ENCODE results near the gene TSPAN3. TPM values are rescaled to one million over a fixed set of nuclear protein-coding genes. Genes with fewer than 3 reads are reported as not detected.

TSPAN3 gene
- total and polyA plus RNA-seq, 2 donors (not counting 3 experiments of a cell fraction or from before 2014, with no cell fraction given): 215 to 606 TPM

- no peak overlapping the region for H3K4me3 ChIP-seq (replicated peaks in 1 of 3; ENCODE audit: insufficient read depth in 1 of 3, low read depth in 1 of 3, low read length in 3 of 3)
- no peaks in the 10 kb centered on the region for H3K9me3 ChIP-seq (replicated peaks; ENCODE audit: control insufficient read depth, insufficient read depth, low read length)
- no peaks in the 10 kb centered on the region for H4K20me1 ChIP-seq (replicated peaks; ENCODE audit: control insufficient read depth, extremely low read depth, insufficient read depth, low read length)
- dilution Hi-C loops (cut with MboI; ENCODE audit: extremely low pct_ligation_motif_present, low sequenced_read_pairs): no loop called here
- no peak overlapping the region for H3K9ac ChIP-seq (replicated peaks; ENCODE audit: extremely low read depth, insufficient read depth, low read length)
- no TSS peak for BruUV-seq (replicated peaks)
- H3K4me2 ChIP-seq (ENCODE audit: insufficient read depth, low read length): no peak overlapping the region
- no peak overlapping the region for H3K27ac ChIP-seq (ENCODE audit: insufficient read depth, low read depth, low read length)
- no peak overlapping the region for H2AFZ ChIP-seq (ENCODE audit: low read depth, low read length)
- TF ChIP-seq JUN (IDR thresholded peaks at IDR 0.05; ENCODE audit: borderline replicate concordance, insufficient read depth, insufficient read length, low read depth) (no peak), MAX (IDR thresholded peaks at IDR 0.05; ENCODE audit: insufficient read depth, insufficient read length) (no peak), MYC (IDR thresholded peaks at IDR 0.05; ENCODE audit: low read depth, low read length) (no peak), CTCF (IDR thresholded peaks at IDR 0.05; ENCODE audit: extremely low read depth in 1 of 2, insufficient read depth in 1 of 2, low read depth in 1 of 2, low read length in 2 of 2) (no peak), EZH2 (IDR thresholded peaks at IDR 0.05; ENCODE audit: borderline replicate concordance, low read depth, low read length, severe bottlenecking) (no peak), POLR2AphosphoS5 (IDR thresholded peaks at IDR 0.05; ENCODE audit: insufficient read depth, low read depth, low read length) (no peak), GATA2 (IDR thresholded peaks at IDR 0.05; ENCODE audit: insufficient read depth, insufficient read length, low read depth, low read length) (no peak), POLR2A (IDR thresholded peaks at IDR 0.05; ENCODE audit: low read depth, low read length) (no peak), FOS (IDR thresholded peaks at IDR 0.05; ENCODE audit: borderline replicate concordance, insufficient read depth, low read length) (no peak)
- no peaks in the 10 kb centered on the region for H3K4me1 ChIP-seq (ENCODE audit: control insufficient read depth, extremely low read depth, insufficient read depth, low read length)
- H3K79me2 ChIP-seq (ENCODE audit: control insufficient read depth, insufficient read depth, low read length): no peaks in the 10 kb centered on the region
- no peaks in the 10 kb centered on the region for H3K9me1 ChIP-seq (replicated peaks; ENCODE audit: control insufficient read depth, extremely low read depth, insufficient read depth, low read length)
- ChIA-PET CTCF (interaction anchor here (0.9 to 1.9 kb wide), 2 partner anchors 86 to 430 kb away, joined by 3 to 11 read pairs; no protein-coding TSS in a partner anchor), POLR2A (no interaction called here)
- H3K27me3 ChIP-seq (ENCODE audit: control insufficient read depth in 2 of 2, insufficient read depth in 2 of 2, low read length in 2 of 2): no peaks in the 10 kb centered on the region
- FAIRE-seq (no peak), DNase-seq (ENCODE audit: low read depth, low spot score) (no peak)
- intact Hi-C loops (cut with micrococcal nuclease): no loop called here
- peaks cover 0 to 5% of the 10 kb centered on the region in 2 experiments for H3K36me3 ChIP-seq (ENCODE audit: control insufficient read depth in 2 of 2, extremely low read depth in 1 of 2, insufficient read depth in 2 of 2, low read length in 2 of 2)
Observed at GRCh38 chr15:77112838-77113504, 42.1 kb upstream of the TSPAN3 start.

All from endothelial cell of umbilical vein (primary cell).